Lower lobe of right lung (tissue), 2 donors: ENCODE measurements around the gene C17orf100. TPM values are rescaled to one million over a fixed set of nuclear protein-coding genes. Genes with fewer than 3 reads are reported as not detected.

Source experiments
- ATAC-seq, 2 donors: fragments of 200-7000 bp; cut with Tn5 transposase; one replicate each; pipeline ENCODE4 v1.9.1; 2020 to 2022; ENCODE audit warnings: mild to moderate bottlenecking in 2 of 2, moderate library complexity in 2 of 2
- DNase-seq: peaks from one replicate; pipeline ENCODE4 v3.0.0-alpha.2; 2020
- H3K27ac ChIP-seq: fragments of 200-600 bp; one replicate; pipeline ENCODE4 v1.8.0; 2022
- H3K27me3 ChIP-seq: fragments of 200-600 bp; one replicate; pipeline ENCODE4 v1.8.0; 2022; ENCODE audit warnings: low read depth
- H3K36me3 ChIP-seq: fragments of 200-600 bp; one replicate; pipeline ENCODE4 v1.8.0; 2022; ENCODE audit warnings: mild to moderate bottlenecking
- H3K4me1 ChIP-seq: fragments of 200-600 bp; one replicate; pipeline ENCODE4 v1.8.0; 2022
- H3K4me3 ChIP-seq: fragments of 200-600 bp; one replicate; pipeline ENCODE4 v1.8.0; 2022; ENCODE audit warnings: mild to moderate bottlenecking
- H3K9me3 ChIP-seq: fragments of 200-600 bp; one replicate; pipeline ENCODE4 v1.8.0; 2022
- CTCF ChIP-seq: fragments of 200-600 bp; IDR thresholded peaks from one replicate; pipeline ENCODE4 v1.8.0; 2022; ENCODE audit warnings: antibody characterized with exemption, mild to moderate bottlenecking
- intact Hi-C: fragments of 100-400 bp; cut with DNase I; formaldehyde crosslinking; loops from one replicate; pipeline ENCODE4 v1.11.0; 2022
- total RNA-seq: library from RNA; stranded (reverse); fragmentation: NEBNext Ultra II Directional; extraction: Animal tissue kit (Norgen Biotek cat#: 25700); gene quantifications from one replicate; pipeline ENCODE4 v1.2.1, GENCODE V29; 2021
- donor health status: DM: no; HTN: yes; CAD: no; lungs with severe emphysema.

C17orf100 gene
- total RNA-seq, 1 donor from 2014 or later: 1.9 TPM

- DNase-seq (no peak), ATAC-seq (no peak)
- no peaks in the 10 kb centered on the region for H3K9me3 ChIP-seq
- H3K4me1 ChIP-seq: no peaks in the 10 kb centered on the region
- H3K4me3 ChIP-seq: no peak overlapping the region
- H3K27ac ChIP-seq: no peak overlapping the region
- no peaks in the 10 kb centered on the region for H3K36me3 ChIP-seq
- peaks cover 22% of the 10 kb centered on the region for H3K27me3 ChIP-seq
- TF ChIP-seq CTCF: no peak
- intact Hi-C loops: no loop called here
These were observed 31.6 kb downstream of the C17orf100 start for GRCh38 chr17:6683081-6683684.

- ATAC-seq (no peak), DNase-seq (no peak)
- H3K4me1 ChIP-seq: no peaks in the 10 kb centered on the region
These were observed 32.3 kb downstream of the C17orf100 start for GRCh38 chr17:6683730-6684459.

GRCh38 chr17:6684460-6684783 is 32.9 kb downstream of the C17orf100 start:
- H3K36me3 ChIP-seq: no peaks in the 10 kb centered on the region
- intact Hi-C loops: no loop called here
- no peak for TF ChIP-seq CTCF
- no peak for ATAC-seq
- H3K27ac ChIP-seq: no peak overlapping the region
- no peaks in the 10 kb centered on the region for H3K4me1 ChIP-seq
- H3K9me3 ChIP-seq: no peaks in the 10 kb centered on the region
- DNase-seq: no peak
- peaks cover 13% of the 10 kb centered on the region for H3K27me3 ChIP-seq
- H3K4me3 ChIP-seq: no peak overlapping the region

More at GRCh38 chr17:6683730-6684459, 32.3 kb downstream of the C17orf100 start:
- Histone ChIP-seq H3K36me3 (no peaks in the 10 kb centered on the region), H3K9me3 (no peaks in the 10 kb centered on the region), H3K27me3 (peaks cover 16% of the 10 kb centered on the region), H3K4me3 (no peak overlapping the region), H3K27ac (no peak overlapping the region)
- intact Hi-C loops: no loop called here
- no peak for TF ChIP-seq CTCF

- ATAC-seq (no peak), DNase-seq (no peak)
- Histone ChIP-seq H3K9me3 (no peaks in the 10 kb centered on the region), H3K27ac (no peak overlapping the region), H3K27me3 (peaks cover 9% of the 10 kb centered on the region), H3K4me3 (no peak overlapping the region), H3K4me1 (no peaks in the 10 kb centered on the region), H3K36me3 (no peaks in the 10 kb centered on the region)
- no peak for TF ChIP-seq CTCF
- intact Hi-C loops: no loop called here
These were observed 33.6 kb downstream of the C17orf100 start for GRCh38 chr17:6684881-6685767.

- Histone ChIP-seq H3K27me3 (peaks cover 13% of the 10 kb centered on the region), H3K9me3 (no peaks in the 10 kb centered on the region), H3K27ac (no peak overlapping the region), H3K4me3 (no peak overlapping the region), H3K4me1 (no peaks in the 10 kb centered on the region), H3K36me3 (no peaks in the 10 kb centered on the region)
- no peak for TF ChIP-seq CTCF
- intact Hi-C loops: no loop called here
- ATAC-seq (no peak), DNase-seq (no peak)
These were observed 34.5 kb downstream of the C17orf100 start for GRCh38 chr17:6686026-6686425.
